A673 (cell line): ENCODE data around the gene CNPY4. TPM values are rescaled to one million over a fixed set of nuclear protein-coding genes. Genes with fewer than 3 reads are reported as not detected.
A peak's percentile ranks its signal among the peaks of the same experiment; 100 is the strongest.

ENCODE experiments used
- BruUV-seq: library from RNA; stranded (reverse); fragments of 400-500 nt; replicated peaks from 2 replicates; lab custom pipeline; 2021; lab: Mats Ljungman, UMichigan
- CTCF ChIA-PET: fragments of 300-600 bp; sonication (Branson Sonifier 250); formaldehyde crosslinking; loops from one replicate; lab custom pipeline; 2022; ENCODE audit warnings: antibody characterized with exemption; lab: Charles Lee
- POLR2A ChIA-PET: fragments of 300-600 bp; sonication (Branson Sonifier 250); formaldehyde crosslinking; loops from one replicate; lab custom pipeline; 2022; ENCODE audit warnings: antibody characterized with exemption; ENCODE audit not compliant: low non-redundant PET; lab: Charles Lee
- DNase-seq: peaks from one replicate; pipeline ENCODE4 v3.0.0-alpha.2; 2015; ENCODE audit warnings: low spot score
- H3K27ac ChIP-seq: fragments of 200-600 bp; sonication (generic); 2 replicates; pipeline ENCODE4 v1.5.1; 2016; ENCODE audit warnings: mixed run types, low read depth, mild to moderate bottlenecking, mixed read lengths, antibody characterized with exemption, low read length; ENCODE audit not compliant: poor library complexity, severe bottlenecking
- H3K27me3 ChIP-seq: fragments of 200-600 bp; sonication (generic); replicated peaks from 2 replicates; pipeline ENCODE4 v1.6.1; 2017; ENCODE audit warnings: mixed run types, low read depth, mild to moderate bottlenecking, mixed read lengths, antibody characterized with exemption, low read length; ENCODE audit not compliant: insufficient read depth, poor library complexity
- H3K36me3 ChIP-seq: fragments of 200-600 bp; sonication (generic); 2 replicates; pipeline ENCODE4 v1.6.1; 2016; ENCODE audit warnings: mixed run types, mild to moderate bottlenecking, mixed read lengths, antibody characterized with exemption, low read length; ENCODE audit not compliant: insufficient read depth, poor library complexity, severe bottlenecking
- H3K4me1 ChIP-seq: fragments of 200-600 bp; sonication (generic); 2 replicates; pipeline ENCODE4 v1.6.1; 2017; ENCODE audit warnings: mixed run types, mild to moderate bottlenecking, mixed read lengths, antibody characterized with exemption, low read length; ENCODE audit not compliant: insufficient read depth, poor library complexity, severe bottlenecking
- H3K4me3 ChIP-seq: fragments of 200-600 bp; sonication (generic); 2 replicates; pipeline ENCODE4 v1.5.1; 2016; ENCODE audit warnings: low read depth, mixed run types, mild to moderate bottlenecking, mixed read lengths, low read length; ENCODE audit not compliant: poor library complexity, severe bottlenecking
- H3K9me3 ChIP-seq: fragments of 200-600 bp; sonication (generic); 2 replicates; pipeline ENCODE4 v1.6.1; 2016; ENCODE audit warnings: mixed run types, low read depth, mild to moderate bottlenecking, mixed read lengths, antibody characterized with exemption, low read length; ENCODE audit not compliant: poor library complexity, severe bottlenecking
- CTCF ChIP-seq: fragments of 300-800, 200-600 bp; sonication (generic); conservative IDR thresholded peaks from 2 replicates; pipeline ENCODE4 v1.5.1; 2017; ENCODE audit warnings: low read depth, mild to moderate bottlenecking, antibody characterized with exemption, low read length, moderate library complexity, mixed read lengths
- EZH2 ChIP-seq: fragments of 200-600 bp; sonication (generic); IDR thresholded peaks from 2 replicates; pipeline ENCODE4 v1.6.1; 2017; ENCODE audit warnings: borderline replicate concordance, low read depth, mild to moderate bottlenecking, mixed read lengths, antibody characterized with exemption, low read length; ENCODE audit not compliant: poor library complexity, severe bottlenecking
- intact Hi-C: fragments of 100-400 bp; cut with micrococcal nuclease; formaldehyde crosslinking; loops from one replicate; pipeline ENCODE4 v1.10.0; 2022; ENCODE audit not compliant: unreplicated experiment
- total RNA-seq: library from RNA; stranded (reverse); gene quantifications from 2 replicates; pipeline ENCODE4 v1.2.3, GENCODE V29; 2021

The CNPY4 gene
- total RNA-seq, 1 experiment from 2014 or later, result 20.2 TPM

- H3K27me3 ChIP-seq, result no peaks in the 10 kb centered on the region
- CTCF ChIA-PET, result no interaction called here
- POLR2A ChIA-PET, result no interaction called here
- H3K9me3 ChIP-seq, result no peaks in the 10 kb centered on the region
- no peak for TF ChIP-seq CTCF
- no peak for TF ChIP-seq EZH2
- peaks cover 40% of the 10 kb centered on the region for H3K36me3 ChIP-seq
- peak overlapping the region; percentile 73 for H3K4me3 ChIP-seq
- peaks cover 8% of the 10 kb centered on the region for H3K4me1 ChIP-seq
- TSS peak; percentile 71 for BruUV-seq
- intact Hi-C loops, result loop anchor here (5.0 kb wide), 1 partner anchor 84 kb away; no protein-coding TSS in a partner anchor
- H3K27ac ChIP-seq, result peak overlapping the region; percentile 81
- no peak for DNase-seq
Measured at GRCh38 chr7:100080907-100081534, 38.4 kb upstream of the CNPY4 start.

- ChIA-PET CTCF (no interaction called here), POLR2A (interaction anchor here (0.7 kb wide), 1 partner anchor 66 kb away, joined by 4 read pairs; no protein-coding TSS in a partner anchor)
- DNase-seq, result peak; percentile 100
- peaks cover 12% of the 10 kb centered on the region for H3K4me1 ChIP-seq
- peak within 1 kb of the TSS; percentile 81 for H3K27ac ChIP-seq
- H3K36me3 ChIP-seq, result peaks cover 34% of the 10 kb centered on the region
- intact Hi-C loops, result loop anchor here (5.0 kb wide), 1 partner anchor 84 kb away; no protein-coding TSS in a partner anchor
- H3K27me3 ChIP-seq, result no peaks in the 10 kb centered on the region
- TF ChIP-seq EZH2, result no peak
- TF ChIP-seq CTCF, result peak; percentile 98
- BruUV-seq, result no TSS peak
- H3K9me3 ChIP-seq, result no peaks in the 10 kb centered on the region
- H3K4me3 ChIP-seq, result peak within 1 kb of the TSS; percentile 73
Measured at GRCh38 chr7:100081535-100082102, 37.8 kb upstream of the CNPY4 start, which contains the start of gene ZNF3. Gene ZNF3, minus strand, starts transcription at chr7:100081723. Its CDS starts 4,366 bp downstream, at chr7:100077357.

- Histone ChIP-seq H3K36me3 (peaks cover 22% of the 10 kb centered on the region), H3K27me3 (no peaks in the 10 kb centered on the region), H3K9me3 (no peaks in the 10 kb centered on the region), H3K4me1 (peaks cover 25% of the 10 kb centered on the region), H3K4me3 (no peak overlapping the region), H3K27ac (no peak overlapping the region)
- DNase-seq, result no peak
- intact Hi-C loops, result loop anchor here (5.0 kb wide), 1 partner anchor 86 kb away; no protein-coding TSS in a partner anchor
- ChIA-PET CTCF (interaction anchor here (0.6 kb wide), 1 partner anchor 18 kb away, joined by 4 read pairs; the partner anchor contains the start of genes AP4M1 and MCM7), POLR2A (interaction anchor here (0.6 kb wide), 1 partner anchor 262 kb away, joined by 11 read pairs; no protein-coding TSS in a partner anchor)
- BruUV-seq, result no TSS peak
- no peak for TF ChIP-seq CTCF
- TF ChIP-seq EZH2, result no peak
Measured at GRCh38 chr7:100082978-100083377, 36.5 kb upstream of the CNPY4 start.
